GM21360 (cell line): ENCODE results near the gene LMO7.

ENCODE experiments used
- ATAC-seq: cut with Tn5 transposase; IDR thresholded peaks from one replicate; pipeline ENCODE4 v1.9.1; 2021; ENCODE audit warnings: mild to moderate bottlenecking, moderate library complexity; ENCODE audit not compliant: unreplicated experiment

The LMO7 gene

GRCh38 chr13:75796825-75797224, 160.7 kb downstream of the LMO7 start:
- ATAC-seq: no peak

- ATAC-seq: no peak
Measured at GRCh38 chr13:75797239-75797638, 161.1 kb downstream of the LMO7 start.

- no peak for ATAC-seq
Measured at GRCh38 chr13:75797719-75798118, 161.6 kb downstream of the LMO7 start.

- no peak for ATAC-seq
Measured at GRCh38 chr13:75798353-75799255, 162.5 kb downstream of the LMO7 start.

- no peak for ATAC-seq
Measured at GRCh38 chr13:75800545-75800944, 164.4 kb downstream of the LMO7 start.

DNA sequence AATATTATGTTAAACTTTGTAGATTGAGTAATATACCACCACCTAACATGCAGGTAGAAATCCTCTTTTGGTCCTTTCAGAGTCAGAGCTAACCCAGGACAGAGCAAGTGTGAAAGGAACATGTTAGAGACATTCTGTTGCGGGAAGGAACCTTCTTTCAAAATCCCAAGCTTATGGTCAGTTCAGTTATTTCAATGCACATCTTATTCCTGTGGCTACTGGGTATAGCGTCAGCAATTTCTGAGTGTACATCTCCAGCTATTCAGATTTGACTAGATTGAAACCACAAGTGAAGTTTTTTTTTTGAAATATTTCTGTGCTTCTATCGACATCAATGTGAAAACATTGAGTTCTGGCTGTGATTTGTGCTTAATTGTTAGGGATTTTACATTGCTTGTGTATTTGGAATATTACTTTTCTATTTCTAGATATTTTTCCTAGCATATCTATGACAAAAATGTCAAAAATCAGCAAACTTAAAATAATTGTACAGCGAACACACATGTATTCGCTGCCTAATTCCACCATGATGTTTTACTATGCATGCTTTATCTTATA, 165.3 kb downstream of the LMO7 start:
- ATAC-seq: no peak

DNA sequence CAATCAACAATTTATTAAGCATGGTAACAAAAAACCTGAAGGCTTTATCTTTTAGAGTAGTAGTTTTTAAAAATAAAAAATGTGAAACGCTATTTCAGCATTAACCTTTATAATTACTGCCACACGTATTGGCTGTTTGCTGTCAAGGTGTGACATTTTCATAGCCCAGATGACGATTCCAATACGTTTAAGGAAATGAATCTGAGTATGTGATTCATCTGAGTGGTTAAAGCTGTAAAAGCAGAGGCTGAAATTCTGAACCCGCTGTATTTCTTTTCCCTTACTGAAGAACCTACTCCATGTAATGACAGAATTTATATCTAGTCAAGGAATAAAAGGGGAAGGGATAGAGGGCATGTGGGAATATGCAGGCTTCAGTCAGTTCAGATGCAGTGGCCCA, 166.0 kb downstream of the LMO7 start:
- no peak for ATAC-seq

DNA sequence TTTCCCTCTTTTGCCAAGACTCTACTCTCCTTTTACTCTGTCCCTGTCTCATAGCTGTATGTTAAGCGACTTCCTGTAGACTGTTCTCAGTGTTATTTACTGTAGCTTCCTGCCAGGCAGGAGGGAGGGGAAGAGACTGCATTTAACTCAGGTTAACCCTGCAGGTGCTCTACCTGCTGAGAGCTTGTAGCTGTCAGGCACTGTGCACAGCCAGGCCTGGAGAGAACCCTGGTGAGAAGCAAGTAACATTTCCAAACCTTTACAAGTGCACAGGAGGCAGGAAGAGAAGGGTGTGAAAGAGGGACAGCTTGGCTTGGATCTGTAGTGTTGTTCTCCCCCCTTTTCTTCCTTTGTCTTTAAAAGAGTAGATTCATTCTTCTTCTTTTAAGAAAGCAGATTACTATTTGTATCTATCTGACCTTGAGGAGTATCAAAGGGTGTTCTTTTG, 167.1 kb downstream of the LMO7 start:
- peak; percentile 86 for ATAC-seq

DNA sequence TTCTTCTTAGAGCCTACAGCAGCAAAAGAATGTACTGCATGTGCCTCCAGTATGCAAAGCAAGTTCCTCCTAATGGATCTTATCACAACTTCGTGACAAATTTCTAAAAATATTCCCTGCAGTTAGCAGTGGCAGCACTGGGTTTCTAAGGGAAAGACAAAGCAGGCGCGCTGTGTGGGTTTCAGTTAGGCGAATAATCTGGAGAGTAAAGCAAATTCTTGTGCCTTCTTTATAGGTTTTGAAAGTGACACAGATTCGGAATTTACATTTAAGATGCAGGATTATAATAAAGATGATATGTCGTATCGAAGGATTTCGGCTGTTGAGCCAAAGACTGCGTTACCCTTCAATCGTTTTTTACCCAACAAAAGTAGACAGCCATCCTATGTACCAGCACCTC, 167.9 kb downstream of the LMO7 start:
- ATAC-seq: no peak

DNA sequence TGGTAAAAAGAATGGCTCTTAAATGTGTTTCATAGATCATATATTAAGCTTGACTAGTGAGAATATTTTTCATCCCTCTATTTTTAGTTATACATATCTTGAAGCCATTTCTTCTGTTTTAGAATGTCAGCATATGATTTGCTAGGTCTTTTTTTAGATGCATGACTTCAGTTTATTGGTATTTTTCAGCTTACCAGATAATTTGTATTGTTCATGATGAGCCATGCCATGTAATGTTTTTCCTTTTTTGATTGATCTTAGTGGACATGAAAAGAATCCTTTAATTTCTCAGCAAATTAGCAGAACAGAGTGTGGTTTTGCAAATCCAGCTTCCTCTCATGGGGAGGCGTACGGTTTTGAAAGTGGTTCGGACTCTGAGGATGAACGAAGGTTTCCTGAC, 168.5 kb downstream of the LMO7 start:
- no peak for ATAC-seq

DNA sequence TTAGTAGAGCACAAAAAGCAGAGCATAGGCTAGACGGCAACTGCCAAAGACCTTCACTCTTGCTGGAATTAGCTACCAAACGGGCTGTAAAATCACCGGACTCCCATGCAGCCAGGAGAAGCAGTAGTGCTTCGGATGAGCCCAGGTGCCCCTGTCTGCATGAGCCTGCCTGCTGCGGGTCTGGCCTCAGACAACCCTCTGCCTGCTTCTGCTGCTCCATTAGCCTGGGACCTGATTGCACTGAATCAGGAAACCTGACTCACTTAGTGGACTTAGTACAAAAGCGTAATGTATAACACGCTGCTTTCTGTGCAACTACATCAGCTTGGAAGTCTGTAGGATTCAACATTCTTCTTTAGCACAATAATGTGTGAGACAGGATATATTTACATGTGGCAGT, 170.0 kb downstream of the LMO7 start:
- no peak for ATAC-seq

GRCh38 chr13:75811361-75811760, 175.2 kb downstream of the LMO7 start:
- no peak for ATAC-seq

GRCh38 chr13:75811841-75812240, 175.7 kb downstream of the LMO7 start:
- no peak for ATAC-seq

GRCh38 chr13:75812751-75813181, 176.6 kb downstream of the LMO7 start:
- no peak for ATAC-seq

DNA sequence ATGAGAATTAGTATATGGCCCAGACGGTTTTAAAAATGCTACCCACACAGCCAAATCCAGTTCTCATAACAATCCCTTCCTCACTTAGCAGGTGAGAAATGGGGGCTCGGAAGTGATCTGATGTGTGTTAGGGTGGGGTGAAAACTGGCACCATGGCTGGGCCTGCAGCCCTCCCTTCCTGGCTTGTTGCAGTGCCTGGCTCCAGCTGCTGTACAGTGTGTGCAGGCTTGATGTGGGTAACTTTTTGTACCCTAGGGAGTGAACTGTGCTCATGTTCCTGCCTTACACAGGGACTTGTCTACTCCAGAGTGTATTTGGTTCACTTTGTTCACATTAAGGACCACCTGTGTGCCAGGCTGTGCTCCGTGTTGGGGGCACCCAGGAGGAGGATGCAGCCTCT, 177.2 kb downstream of the LMO7 start:
- no peak for ATAC-seq

GRCh38 chr13:75818179-75818967, 182.2 kb downstream of the LMO7 start:
- no peak for ATAC-seq

DNA sequence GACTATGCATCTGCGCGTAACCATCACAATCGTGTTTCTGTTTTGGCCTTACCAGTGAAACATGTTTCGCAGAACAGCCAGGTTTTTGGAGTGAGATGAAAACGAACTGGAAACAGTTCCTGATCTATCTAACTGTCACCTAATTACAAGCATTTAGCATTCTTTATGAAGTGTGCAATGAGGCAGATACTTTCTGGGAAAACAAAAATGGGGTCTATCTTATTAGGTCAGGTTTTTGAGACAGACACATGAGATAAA, 182.8 kb downstream of the LMO7 start:
- no peak for ATAC-seq

DNA sequence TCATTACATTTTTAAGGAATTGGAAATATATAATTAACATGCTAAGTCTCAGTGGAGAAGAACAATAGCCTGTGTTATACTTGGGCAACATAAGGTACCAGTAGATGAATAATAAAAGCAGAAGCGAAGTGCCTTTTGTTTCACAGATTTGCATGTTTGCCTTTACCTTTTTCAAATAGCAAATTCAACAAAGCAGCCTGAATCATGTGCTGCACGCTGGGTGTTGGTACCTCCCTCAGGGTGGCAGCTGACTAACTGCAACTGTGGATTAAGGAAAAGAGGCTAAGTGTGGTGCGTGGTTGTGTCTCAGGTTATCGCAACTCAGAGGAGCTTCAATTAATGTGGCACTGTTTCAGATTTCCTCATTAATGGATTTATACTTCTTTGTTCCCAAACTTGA, 189.0 kb downstream of the LMO7 start:
- no peak for ATAC-seq

GRCh38 chr13:75825594-75825993, 189.5 kb downstream of the LMO7 start:
- ATAC-seq: no peak

GRCh38 chr13:75826391-75826790, 190.3 kb downstream of the LMO7 start:
- no peak for ATAC-seq

- no peak for ATAC-seq
Measured at GRCh38 chr13:75829830-75830229, 193.7 kb downstream of the LMO7 start.

- no peak for ATAC-seq
Measured at GRCh38 chr13:75830842-75831241, 194.7 kb downstream of the LMO7 start.
